GM12892 (cell line): ENCODE data around the gene PHF19.

Source experiments
- POLR2A ChIP-seq: IDR thresholded peaks from 2 replicates; pipeline ENCODE4 v1.6.1; 2011; ENCODE audit warnings: low read depth, low read length, control low read depth
- POLR2AphosphoS5 ChIP-seq: IDR thresholded peaks from 2 replicates; pipeline ENCODE4 v1.6.1; 2011; ENCODE audit warnings: low read depth, low read length, control low read depth
- TAF1 ChIP-seq: IDR thresholded peaks from 2 replicates; pipeline ENCODE4 v1.6.1; 2011; ENCODE audit warnings: low read depth, mild to moderate bottlenecking, control low read depth, low read length, borderline replicate concordance

DNA sequence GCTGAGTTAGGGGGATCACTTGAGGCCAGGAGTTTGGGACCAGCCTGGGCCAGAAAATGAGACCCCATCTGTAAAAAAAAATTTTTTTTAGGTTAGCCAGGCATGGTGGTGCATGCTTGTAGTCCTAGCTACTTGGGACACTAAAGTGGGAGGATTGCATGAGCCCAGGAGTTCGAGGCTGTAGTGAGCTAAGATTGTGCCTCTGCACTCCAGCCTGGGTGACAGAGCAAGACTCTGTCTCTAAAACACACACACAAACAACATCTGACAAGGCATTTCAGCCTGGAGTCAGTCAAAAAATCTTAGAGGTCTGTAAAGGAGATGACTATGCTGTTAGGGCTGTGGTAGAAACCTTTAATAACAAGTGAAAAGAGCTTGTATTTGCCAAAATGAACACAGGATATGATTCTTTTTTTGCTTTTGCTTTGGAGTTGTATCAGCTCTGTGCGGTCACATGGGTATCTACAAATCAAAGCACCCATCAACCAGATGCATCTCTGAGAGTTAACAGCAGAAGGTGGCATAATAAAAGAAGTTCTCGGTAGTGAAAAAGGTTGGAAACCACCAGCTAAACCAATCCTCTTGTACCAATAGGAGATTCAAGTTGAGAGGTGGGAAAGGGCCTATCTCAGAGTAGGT is 30.6 kb downstream of the PHF19 start:
- TF ChIP-seq TAF1, result no peak
- no peak for TF ChIP-seq POLR2A
- no peak for TF ChIP-seq POLR2AphosphoS5
